Mesenchymal stem cell (in vitro differentiated cells and primary cell): ENCODE measurements around the gene BASP1. TPM values are rescaled to one million over a fixed set of nuclear protein-coding genes. Genes with fewer than 3 reads are reported as not detected.

Source experiments
- small RNA-seq: library from polyadenylated mRNA; stranded (forward); fragments of <200 nt; extraction: miRNeasy Mini kit (QIAGEN cat#:217004); gene quantifications from one replicate; pipeline ENCODE3, GENCODE V24; 2013; ENCODE audit warnings: low read depth

BASP1 gene

Small RNA genes within 50 kb of the gene (small RNA-seq; reads per million reads assigned to genes)
- not detected for gene RNU6-1003P
